ENCODE measurements around the gene CD22.

GRCh38 chr19:35368378-35368777 is 39.4 kb downstream of the CD22 start:
- no peak for TF ChIP-seq CTCF (IDR thresholded peaks at IDR 0.05)
- TF ChIP-seq POLR2A (IDR thresholded peaks at IDR 0.05): no peak
